ENCODE data around the gene POLR2H. TPM values are rescaled to one million over a fixed set of nuclear protein-coding genes. Genes with fewer than 3 reads are reported as not detected.

The POLR2H gene
- total RNA-seq, 1 experiment from 2014 or later, result 133 TPM

GRCh38 chr3:184347321-184348056 is 14.0 kb upstream of the POLR2H start:
- Mint-ChIP-seq H3K4me1 (peaks cover 19% of the 10 kb centered on the region), H3K4me3 (no peak overlapping the region), H3K36me3 (peaks cover 11% of the 10 kb centered on the region), H3K27ac (peak overlapping the region; percentile 31), H3K9me3 (no peaks in the 10 kb centered on the region), H3K27me3 (ENCODE audit: low read depth) (no peaks in the 10 kb centered on the region)
- ChIA-PET CTCF (interaction anchor here (1.4 to 2.1 kb wide), 2 partner anchors 166 kb away, joined by 5 to 15 read pairs; no protein-coding TSS in a partner anchor), POLR2A (interaction anchor here (0.7 to 1.5 kb wide), 2 partner anchors 8 to 13 kb away, joined by 5 to 6 read pairs; no protein-coding TSS in a partner anchor)
- no peak for DNase-seq (ENCODE audit: low spot score)
- ATAC-seq, result no peak
- TF ChIP-seq CREM (CRISPR knock-in tag; IDR thresholded peaks at IDR 0.05), result no peak
- no peak for TF ChIP-seq CTCF (IDR thresholded peaks at IDR 0.05)
- no peak for TF ChIP-seq ZNF423 (CRISPR knock-in tag; IDR thresholded peaks at IDR 0.05)
- TF ChIP-seq, protein P1, sequence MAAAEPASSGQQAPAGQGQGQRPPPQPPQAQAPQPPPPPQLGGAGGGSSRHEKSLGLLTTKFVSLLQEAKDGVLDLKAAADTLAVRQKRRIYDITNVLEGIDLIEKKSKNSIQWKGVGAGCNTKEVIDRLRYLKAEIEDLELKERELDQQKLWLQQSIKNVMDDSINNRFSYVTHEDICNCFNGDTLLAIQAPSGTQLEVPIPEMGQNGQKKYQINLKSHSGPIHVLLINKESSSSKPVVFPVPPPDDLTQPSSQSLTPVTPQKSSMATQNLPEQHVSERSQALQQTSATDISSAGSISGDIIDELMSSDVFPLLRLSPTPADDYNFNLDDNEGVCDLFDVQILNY (CRISPR knock-in tag; IDR thresholded peaks at IDR 0.05), result no peak
- no peak for TF ChIP-seq EMX1 (CRISPR knock-in tag; IDR thresholded peaks at IDR 0.05)
- no peak for TF ChIP-seq TP53 (CRISPR knock-in tag; IDR thresholded peaks at IDR 0.05)
- no peak for TF ChIP-seq ZNF219 (CRISPR knock-in tag; IDR thresholded peaks at IDR 0.05; ENCODE audit: borderline replicate concordance)
- TF ChIP-seq, protein P2, sequence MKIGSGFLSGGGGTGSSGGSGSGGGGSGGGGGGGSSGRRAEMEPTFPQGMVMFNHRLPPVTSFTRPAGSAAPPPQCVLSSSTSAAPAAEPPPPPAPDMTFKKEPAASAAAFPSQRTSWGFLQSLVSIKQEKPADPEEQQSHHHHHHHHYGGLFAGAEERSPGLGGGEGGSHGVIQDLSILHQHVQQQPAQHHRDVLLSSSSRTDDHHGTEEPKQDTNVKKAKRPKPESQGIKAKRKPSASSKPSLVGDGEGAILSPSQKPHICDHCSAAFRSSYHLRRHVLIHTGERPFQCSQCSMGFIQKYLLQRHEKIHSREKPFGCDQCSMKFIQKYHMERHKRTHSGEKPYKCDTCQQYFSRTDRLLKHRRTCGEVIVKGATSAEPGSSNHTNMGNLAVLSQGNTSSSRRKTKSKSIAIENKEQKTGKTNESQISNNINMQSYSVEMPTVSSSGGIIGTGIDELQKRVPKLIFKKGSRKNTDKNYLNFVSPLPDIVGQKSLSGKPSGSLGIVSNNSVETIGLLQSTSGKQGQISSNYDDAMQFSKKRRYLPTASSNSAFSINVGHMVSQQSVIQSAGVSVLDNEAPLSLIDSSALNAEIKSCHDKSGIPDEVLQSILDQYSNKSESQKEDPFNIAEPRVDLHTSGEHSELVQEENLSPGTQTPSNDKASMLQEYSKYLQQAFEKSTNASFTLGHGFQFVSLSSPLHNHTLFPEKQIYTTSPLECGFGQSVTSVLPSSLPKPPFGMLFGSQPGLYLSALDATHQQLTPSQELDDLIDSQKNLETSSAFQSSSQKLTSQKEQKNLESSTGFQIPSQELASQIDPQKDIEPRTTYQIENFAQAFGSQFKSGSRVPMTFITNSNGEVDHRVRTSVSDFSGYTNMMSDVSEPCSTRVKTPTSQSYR (CRISPR knock-in tag; IDR thresholded peaks at IDR 0.05), result no peak
- TF ChIP-seq ATF3 (CRISPR knock-in tag; conservative IDR thresholded peaks at IDR 0.05), result no peak
- no peak for TF ChIP-seq NR3C1 (CRISPR knock-in tag; conservative IDR thresholded peaks at IDR 0.05; ENCODE audit: low read depth)
- TF ChIP-seq, protein P3, sequence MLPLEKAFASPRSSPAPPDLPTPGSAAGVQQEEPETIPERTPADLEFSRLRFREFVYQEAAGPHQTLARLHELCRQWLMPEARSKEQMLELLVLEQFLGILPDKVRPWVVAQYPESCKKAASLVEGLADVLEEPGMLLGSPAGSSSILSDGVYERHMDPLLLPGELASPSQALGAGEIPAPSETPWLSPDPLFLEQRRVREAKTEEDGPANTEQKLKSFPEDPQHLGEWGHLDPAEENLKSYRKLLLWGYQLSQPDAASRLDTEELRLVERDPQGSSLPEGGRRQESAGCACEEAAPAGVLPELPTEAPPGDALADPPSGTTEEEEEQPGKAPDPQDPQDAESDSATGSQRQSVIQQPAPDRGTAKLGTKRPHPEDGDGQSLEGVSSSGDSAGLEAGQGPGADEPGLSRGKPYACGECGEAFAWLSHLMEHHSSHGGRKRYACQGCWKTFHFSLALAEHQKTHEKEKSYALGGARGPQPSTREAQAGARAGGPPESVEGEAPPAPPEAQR (CRISPR knock-in tag; IDR thresholded peaks at IDR 0.05), result no peak
- TF ChIP-seq, protein P4, sequence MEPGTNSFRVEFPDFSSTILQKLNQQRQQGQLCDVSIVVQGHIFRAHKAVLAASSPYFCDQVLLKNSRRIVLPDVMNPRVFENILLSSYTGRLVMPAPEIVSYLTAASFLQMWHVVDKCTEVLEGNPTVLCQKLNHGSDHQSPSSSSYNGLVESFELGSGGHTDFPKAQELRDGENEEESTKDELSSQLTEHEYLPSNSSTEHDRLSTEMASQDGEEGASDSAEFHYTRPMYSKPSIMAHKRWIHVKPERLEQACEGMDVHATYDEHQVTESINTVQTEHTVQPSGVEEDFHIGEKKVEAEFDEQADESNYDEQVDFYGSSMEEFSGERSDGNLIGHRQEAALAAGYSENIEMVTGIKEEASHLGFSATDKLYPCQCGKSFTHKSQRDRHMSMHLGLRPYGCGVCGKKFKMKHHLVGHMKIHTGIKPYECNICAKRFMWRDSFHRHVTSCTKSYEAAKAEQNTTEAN (CRISPR knock-in tag; IDR thresholded peaks at IDR 0.05), result no peak
- TF ChIP-seq HMGXB4 (CRISPR knock-in tag; IDR thresholded peaks at IDR 0.05), result no peak

GRCh38 chr3:184348057-184348382 is 13.5 kb upstream of the POLR2H start:
- DNase-seq (ENCODE audit: low spot score) (no peak), ATAC-seq (no peak)
- peaks cover 7% of the 10 kb centered on the region for H3K36me3 Mint-ChIP-seq
- peaks cover 19% of the 10 kb centered on the region for H3K4me1 Mint-ChIP-seq
- POLR2A ChIA-PET, result interaction anchor here (0.7 to 1.5 kb wide), 2 partner anchors 9 to 13 kb away, joined by 5 to 6 read pairs; no protein-coding TSS in a partner anchor
- H3K27me3 Mint-ChIP-seq (ENCODE audit: low read depth), result no peaks in the 10 kb centered on the region
- H3K4me3 Mint-ChIP-seq, result no peak overlapping the region
- TF ChIP-seq, protein P5, sequence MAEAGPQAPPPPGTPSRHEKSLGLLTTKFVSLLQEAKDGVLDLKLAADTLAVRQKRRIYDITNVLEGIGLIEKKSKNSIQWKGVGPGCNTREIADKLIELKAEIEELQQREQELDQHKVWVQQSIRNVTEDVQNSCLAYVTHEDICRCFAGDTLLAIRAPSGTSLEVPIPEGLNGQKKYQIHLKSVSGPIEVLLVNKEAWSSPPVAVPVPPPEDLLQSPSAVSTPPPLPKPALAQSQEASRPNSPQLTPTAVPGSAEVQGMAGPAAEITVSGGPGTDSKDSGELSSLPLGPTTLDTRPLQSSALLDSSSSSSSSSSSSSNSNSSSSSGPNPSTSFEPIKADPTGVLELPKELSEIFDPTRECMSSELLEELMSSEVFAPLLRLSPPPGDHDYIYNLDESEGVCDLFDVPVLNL (CRISPR knock-in tag; IDR thresholded peaks at IDR 0.05; ENCODE audit: borderline replicate concordance, low read depth), result no peak
- TF ChIP-seq ATF3 (CRISPR knock-in tag; conservative IDR thresholded peaks at IDR 0.05) (no peak), IRF1 (CRISPR knock-in tag; IDR thresholded peaks at IDR 0.05) (no peak), ZNF121 (CRISPR knock-in tag; IDR thresholded peaks at IDR 0.05) (no peak)
- TF ChIP-seq, protein P3 (CRISPR knock-in tag; IDR thresholded peaks at IDR 0.05), result no peak
- CTCF ChIA-PET, result interaction anchor here (1.4 kb wide), 1 partner anchor 165 kb away, joined by 5 read pairs; no protein-coding TSS in a partner anchor
- H3K27ac Mint-ChIP-seq, result peak overlapping the region; percentile 31; the same call in 1 of the 2 replicates
- no peaks in the 10 kb centered on the region for H3K9me3 Mint-ChIP-seq

Data from WTC11 (cell line).